K562 (cell line): Measurements from ENCODE around the gene CACNG3. TPM values are rescaled to one million over a fixed set of nuclear protein-coding genes. Genes with fewer than 3 reads are reported as not detected.
A peak's percentile ranks its signal among the peaks of the same experiment; 100 is the strongest.

Experiments
- ATAC-seq: fragments of 200-7000 bp; cut with Tn5 transposase; 3 replicates; pipeline ENCODE4 v1.9.1; 2020; ENCODE audit warnings: moderate library complexity
- BruUV-seq: library from RNA; stranded (reverse); fragments of 400-500 nt; replicated peaks from 2 replicates; lab custom pipeline; 2021; lab: Mats Ljungman, UMichigan
- CTCF ChIA-PET: fragments of 300-600 bp; formaldehyde crosslinking; extraction: SDS; loops from one replicate; lab custom pipeline; 2021; ENCODE audit warnings: low intra/inter-chr PET ratio; lab: Yijun Ruan, JAX
- POLR2A ChIA-PET: fragments of 300-600, 350-650 bp; sonication (Branson Sonifier 250); formaldehyde crosslinking; extraction: SDS; loops from one replicate; lab custom pipeline; 2021; ENCODE audit warnings: antibody characterized with exemption, inconsistent platforms; lab: Yijun Ruan, JAX
- DNase-seq, 4 experiments: peaks; one replicate each; pipeline versions ENCODE4 v3.0.0 to v3.0.0-alpha.2; 2011 to 2018; ENCODE audit warnings: low spot score in 3 of 4, mixed read lengths in 3 of 4; ENCODE audit errors: extremely low read depth in 1 of 4
- FAIRE-seq: peaks from 2 replicates; lab custom pipeline; 2011; peaks lifted over from hg19 to GRCh38; lab: Jason Lieb, UNC
- H2AFZ ChIP-seq: 2 replicates; pipeline ENCODE4 v1.6.0; 2011; ENCODE audit warnings: low read depth, low read length, control low read depth, inconsistent platforms
- H3K27ac ChIP-seq: fragments of 200-600 bp; 3 replicates; pipeline ENCODE4 v1.8.0; 2011; ENCODE audit warnings: low read depth, mild to moderate bottlenecking, control low read depth, inconsistent platforms, low read length, moderate library complexity, mixed read lengths; ENCODE audit errors: extremely low read depth
- H3K27me3 ChIP-seq, 2 experiments: fragments of 300-600 bp in 1 of 2; 2 replicates in 1 of 2; 3 replicates in 1 of 2; pipeline versions ENCODE4 v1.6.0 to v1.8.0; 2011; ENCODE audit warnings: inconsistent platforms in 2 of 2, low read length in 2 of 2, mild to moderate bottlenecking in 1 of 2, mixed read lengths in 1 of 2, moderate library complexity in 1 of 2; ENCODE audit not compliant: control insufficient read depth in 2 of 2, insufficient read depth in 2 of 2
- H3K36me3 ChIP-seq: fragments of 300-600 bp; 3 replicates; pipeline ENCODE4 v1.8.0; 2011; ENCODE audit warnings: mild to moderate bottlenecking, low read length, inconsistent platforms; ENCODE audit not compliant: control insufficient read depth, insufficient read depth
- H3K4me1 ChIP-seq, 2 experiments: fragments of 200-600 bp in 1 of 2; replicated peaks in 1 of 2; 2 replicates in 1 of 2; 3 replicates in 1 of 2; pipeline versions ENCODE4 v1.5.1 to v1.8.0; 2011; ENCODE audit warnings: inconsistent platforms in 2 of 2, low read length in 2 of 2, mild to moderate bottlenecking in 1 of 2, mixed read lengths in 1 of 2, moderate library complexity in 1 of 2; ENCODE audit not compliant: control insufficient read depth in 2 of 2, insufficient read depth in 2 of 2
- H3K4me2 ChIP-seq: 2 replicates; pipeline ENCODE4 v1.6.1; 2011; ENCODE audit warnings: low read length, control low read depth, inconsistent platforms, mixed read lengths; ENCODE audit not compliant: insufficient read depth
- H3K4me3 ChIP-seq: fragments of 200-600 bp; sonication (generic), shearing (Covaris generic); 2 replicates; pipeline ENCODE4 v1.5.1; 2016; ENCODE audit warnings: control low read depth, inconsistent platforms
- H3K79me2 ChIP-seq: fragments of 200-600 bp; 3 replicates; pipeline ENCODE4 v1.8.0; 2011; ENCODE audit warnings: low read length, inconsistent platforms; ENCODE audit not compliant: control insufficient read depth, insufficient read depth
- H3K9ac ChIP-seq, 2 experiments: 2 replicates each; pipeline versions ENCODE4 v1.6.0 to v1.6.1; 2011; ENCODE audit warnings: low read depth in 2 of 2, low read length in 2 of 2, control low read depth in 1 of 2, inconsistent platforms in 1 of 2, mild to moderate bottlenecking in 1 of 2, mixed read lengths in 1 of 2; ENCODE audit not compliant: insufficient read depth in 1 of 2
- H3K9me1 ChIP-seq: one replicate; pipeline ENCODE4 v1.6.0; 2011; ENCODE audit warnings: inconsistent platforms, mild to moderate bottlenecking, low read length, moderate library complexity; ENCODE audit not compliant: control insufficient read depth, insufficient read depth
- H3K9me3 ChIP-seq: replicated peaks from 2 replicates; pipeline ENCODE4 v1.5.1; 2011; ENCODE audit warnings: low read depth, low read length, inconsistent platforms; ENCODE audit not compliant: control insufficient read depth, insufficient read depth
- H4K20me1 ChIP-seq: replicated peaks from 2 replicates; pipeline ENCODE4 v1.6.1; 2011; ENCODE audit warnings: low read length, inconsistent platforms, mixed read lengths; ENCODE audit not compliant: control insufficient read depth, insufficient read depth
- GABPB1 ChIP-seq: sonication (generic); formaldehyde crosslinking; IDR thresholded peaks from 2 replicates; pipeline ENCODE4 v1.8.0; 2022; ENCODE audit warnings: mild to moderate bottlenecking, missing genetic modification reagents
- HMBOX1 ChIP-seq: sonication (generic); IDR thresholded peaks from 2 replicates; pipeline ENCODE4 v1.6.1; 2016
- MCM7 ChIP-seq, 2 experiments: fragments of 450-650 bp; IDR thresholded peaks; 2 replicates each; pipeline ENCODE4 v1.6.1; 2016 to 2018
- SIRT6 ChIP-seq: IDR thresholded peaks from one replicate; pipeline ENCODE4 v1.6.1; 2012; ENCODE audit warnings: low read depth, mild to moderate bottlenecking, control low read depth, inconsistent platforms, low read length, moderate library complexity
- SRSF1 ChIP-seq: fragments of 200-400 bp; formaldehyde crosslinking; IDR thresholded peaks from 2 replicates; pipeline ENCODE4 v1.6.1; 2017; ENCODE audit warnings: mild to moderate bottlenecking, low read depth, low read length, moderate library complexity
- WGBS: fragments of 100-300 bp; shearing (Covaris generic); methylation state at CpG from one replicate; pipeline ENCODE4 v1.1.6; 2016; ENCODE audit warnings: low coverage, mixed read lengths; ENCODE audit not compliant: insufficient coverage; ENCODE audit errors: missing lambda C conversion rate; 5-methylcytosine and 5-hydroxymethylcytosine counted together
- in situ Hi-C: fragments of 300-500 bp; cut with MboI; formaldehyde crosslinking; loops from 4 replicates; pipeline ENCODE4 v1.15.0; 2018; ENCODE audit warnings: inconsistent platforms, mixed read lengths
- intact Hi-C: fragments of 100-400 bp; cut with micrococcal nuclease; formaldehyde crosslinking; loops from 2 replicates; pipeline ENCODE4 v1.14.2; 2022
- polyA plus RNA-seq, 8 experiments: library from polyadenylated mRNA; depleted of rRNA in 4 of 8; stranded (reverse) in 5 of 8; unstranded in 3 of 8; fragments of >200 nt; fragmentation: Nextera tagmentation in 2 of 8; fragmentation: Illumina TruSeq in 1 of 8; extraction: Ambion mirVana in 2 of 8; extraction: Trizol in 1 of 8; gene quantifications; 2 replicates each; pipeline versions ENCODE4 v1.2.1 to v1.2.3, GENCODE V29; 2011 to 2014; ENCODE audit warnings: inconsistent platforms in 1 of 8, missing spikeins in 1 of 8
- total RNA-seq, 7 experiments: library from RNA; depleted of rRNA in 6 of 7; stranded (reverse); fragments of >200 nt in 6 of 7; fragmentation: Illumina TruSeq in 2 of 7; extraction: Trizol in 2 of 7; gene quantifications; 2 replicates each; pipeline versions ENCODE4 v1.2.1 to v1.2.3, GENCODE V29; 2011 to 2021; ENCODE audit warnings: low replicate concordance in 1 of 7

CACNG3 gene
- total and polyA plus RNA-seq, 9 of the 15 experiments (the other 6 are each of a cell fraction or from before 2014, with no cell fraction given) = not detected

GRCh38 chr16:24318680-24319079 lies 62.5 kb downstream of the CACNG3 start:
- POLR2A ChIA-PET = no interaction called here
- BruUV-seq = no TSS peak
- no peak for DNase-seq

GRCh38 chr16:24319126-24319814 lies 63.1 kb downstream of the CACNG3 start:
- Histone ChIP-seq H3K36me3 (no peaks in the 10 kb centered on the region), H2AFZ (no peak overlapping the region), H3K4me3 (no peak overlapping the region), H3K27me3 (peaks cover 21 to 26% of the 10 kb centered on the region in 2 experiments), H4K20me1 (peaks cover 9% of the 10 kb centered on the region; the same call in 1 of the 2 replicates), H3K79me2 (no peaks in the 10 kb centered on the region), H3K4me1 (no peaks in the 10 kb centered on the region), H3K9me3 (no peaks in the 10 kb centered on the region), H3K4me2 (no peak overlapping the region), H3K27ac (no peak overlapping the region), H3K9ac (no peak overlapping the region), H3K9me1 (no peaks in the 10 kb centered on the region)
- no peak for FAIRE-seq
- BruUV-seq = no TSS peak
- no peak for DNase-seq
- intact Hi-C loops (no loop called here), in situ Hi-C loops (no loop called here)
- TF ChIP-seq GABPB1 (CRISPR knock-in tag) = no peak
- no peak for TF ChIP-seq MCM7 (IDR thresholded peaks at IDR 0.05)
- no peak for TF ChIP-seq SIRT6
- ChIA-PET POLR2A (no interaction called here), CTCF (no interaction called here)
- WGBS = 5% methylated on average over 5 of the region's 5 CpGs
- no peak for ATAC-seq

More at GRCh38 chr16:24318680-24319079, 62.5 kb downstream of the CACNG3 start:
- Histone ChIP-seq H3K9me3 (no peaks in the 10 kb centered on the region), H3K36me3 (no peaks in the 10 kb centered on the region), H3K9me1 (no peaks in the 10 kb centered on the region), H4K20me1 (peaks cover 9% of the 10 kb centered on the region; the same call in 1 of the 2 replicates), H3K27ac (no peak overlapping the region), H3K27me3 (peaks cover 21 to 27% of the 10 kb centered on the region in 2 experiments), H3K4me1 (no peaks in the 10 kb centered on the region), H3K79me2 (no peaks in the 10 kb centered on the region), H2AFZ (no peak overlapping the region), H3K4me2 (no peak overlapping the region), H3K9ac (no peak overlapping the region), H3K4me3 (no peak overlapping the region)
- FAIRE-seq (no peak), ATAC-seq (no peak)
- TF ChIP-seq SRSF1 = no peak
- TF ChIP-seq HMBOX1 = peak; percentile 63
- WGBS = 0% methylated on average over 1 of the region's 1 CpG
- CTCF ChIA-PET = no interaction called here
- in situ Hi-C loops (no loop called here), intact Hi-C loops (no loop called here)
